MM.1S (cell line): Measurements from ENCODE around the gene NRTN.

Source experiments
- EZH2 ChIP-seq: fragments of 300-600 bp; sonication (generic); optimal IDR thresholded peaks from 2 replicates; pipeline ENCODE3; 2017; ENCODE audit warnings: low read depth, mild to moderate bottlenecking, antibody characterized with exemption, low read length, mixed read lengths
- EZH2phosphoT487 ChIP-seq: fragments of 300-600 bp; sonication (generic); IDR thresholded peaks from 2 replicates; pipeline ENCODE4 v1.6.1; 2018; ENCODE audit warnings: antibody characterized with exemption, low read length
- TF ChIP-seq, protein P1 (sequence below): fragments of 300-600 bp; sonication (generic); IDR thresholded peaks from 2 replicates; pipeline ENCODE4 v1.5.1; 2016; ENCODE audit warnings: antibody characterized with exemption, low read length, mixed read lengths

DNA sequence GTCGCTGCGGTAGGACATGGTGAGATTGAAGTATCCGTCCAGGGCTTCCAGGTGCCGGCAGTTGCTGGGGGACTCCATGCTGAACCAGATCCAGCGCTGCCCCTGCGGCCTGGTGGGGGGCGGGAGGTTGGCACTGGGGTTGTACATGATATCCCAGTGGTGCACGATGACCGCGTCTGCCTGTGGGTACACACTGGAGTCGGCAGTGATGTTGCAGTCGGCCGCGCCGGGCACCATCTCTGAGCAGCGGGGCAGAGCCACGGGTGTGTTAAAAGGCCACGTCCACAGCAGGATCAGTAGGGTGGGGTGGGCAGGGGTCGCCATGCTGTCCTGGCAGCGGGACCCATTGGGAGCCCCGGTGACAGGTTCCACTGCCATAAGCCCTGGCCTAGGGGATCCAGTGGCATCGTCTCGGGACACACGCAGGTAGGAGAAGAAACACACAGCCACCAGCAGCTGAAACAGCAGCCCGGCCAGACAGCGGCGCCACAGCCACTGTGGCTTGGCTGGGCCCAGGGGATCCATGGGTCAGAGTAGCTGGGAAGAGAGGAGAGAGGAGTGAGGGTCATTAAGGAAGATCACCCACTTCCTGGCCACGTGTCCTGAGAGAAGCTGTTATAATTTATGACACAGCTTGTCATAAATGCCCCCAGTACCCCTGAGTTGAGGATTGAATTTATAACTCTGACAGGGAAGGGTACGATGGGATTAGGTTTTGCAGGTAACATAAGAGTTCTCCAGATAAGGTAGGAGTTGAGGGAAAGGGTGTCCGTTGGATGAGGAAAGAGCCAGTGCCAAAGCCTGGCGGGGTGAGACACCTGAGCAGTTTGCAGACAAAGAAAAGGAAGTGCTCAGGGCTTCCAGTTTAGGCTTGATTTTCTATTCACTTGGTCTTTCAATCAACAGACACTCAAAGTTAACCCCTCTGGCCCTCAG lies 62.6 kb downstream of the NRTN start:
- TF ChIP-seq, protein P1, sequence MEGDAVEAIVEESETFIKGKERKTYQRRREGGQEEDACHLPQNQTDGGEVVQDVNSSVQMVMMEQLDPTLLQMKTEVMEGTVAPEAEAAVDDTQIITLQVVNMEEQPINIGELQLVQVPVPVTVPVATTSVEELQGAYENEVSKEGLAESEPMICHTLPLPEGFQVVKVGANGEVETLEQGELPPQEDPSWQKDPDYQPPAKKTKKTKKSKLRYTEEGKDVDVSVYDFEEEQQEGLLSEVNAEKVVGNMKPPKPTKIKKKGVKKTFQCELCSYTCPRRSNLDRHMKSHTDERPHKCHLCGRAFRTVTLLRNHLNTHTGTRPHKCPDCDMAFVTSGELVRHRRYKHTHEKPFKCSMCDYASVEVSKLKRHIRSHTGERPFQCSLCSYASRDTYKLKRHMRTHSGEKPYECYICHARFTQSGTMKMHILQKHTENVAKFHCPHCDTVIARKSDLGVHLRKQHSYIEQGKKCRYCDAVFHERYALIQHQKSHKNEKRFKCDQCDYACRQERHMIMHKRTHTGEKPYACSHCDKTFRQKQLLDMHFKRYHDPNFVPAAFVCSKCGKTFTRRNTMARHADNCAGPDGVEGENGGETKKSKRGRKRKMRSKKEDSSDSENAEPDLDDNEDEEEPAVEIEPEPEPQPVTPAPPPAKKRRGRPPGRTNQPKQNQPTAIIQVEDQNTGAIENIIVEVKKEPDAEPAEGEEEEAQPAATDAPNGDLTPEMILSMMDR = no peak
- TF ChIP-seq EZH2 (no peak), EZH2phosphoT487 (no peak)
